Heart left ventricle (tissue), 16 donors: ENCODE data around the gene UST. TPM values are rescaled to one million over a fixed set of nuclear protein-coding genes. Genes with fewer than 3 reads are reported as not detected.

Experiments used
- ATAC-seq, 4 donors: fragments of 200-7000 bp; cut with Tn5 transposase; one replicate each; pipeline ENCODE4 v1.9.1; 2020 to 2022; ENCODE audit warnings: moderate library complexity in 4 of 4, mild to moderate bottlenecking in 3 of 4, moderate number of reproducible peaks in 1 of 4
- DNase-seq, 5 donors: peaks; one replicate each; pipeline ENCODE4 v3.0.0-alpha.2; 2020
- H3K27ac ChIP-seq, 12 donors: fragments of 200-600 bp; sonication (generic) in 4 of 12; one replicate each; pipeline versions ENCODE4 v1.5.0 to v1.8.0; 2016 to 2022; ENCODE audit warnings: mild to moderate bottlenecking in 2 of 12
- H3K27me3 ChIP-seq, 9 donors: fragments of 200-600 bp; sonication (generic) in 2 of 9; one replicate each; pipeline versions ENCODE4 v1.5.1 to v1.8.0; 2016 to 2022; ENCODE audit warnings: mild to moderate bottlenecking in 3 of 9
- H3K36me3 ChIP-seq, 9 donors: fragments of 200-600 bp; sonication (generic) in 2 of 9; one replicate each; pipeline versions ENCODE4 v1.5.0 to v1.8.0; 2018 to 2022; ENCODE audit warnings: mild to moderate bottlenecking in 2 of 9
- H3K4me1 ChIP-seq, 12 donors: fragments of 200-600 bp; sonication (generic) in 4 of 12; one replicate each; pipeline versions ENCODE4 v1.5.0 to v1.8.0; 2016 to 2022; ENCODE audit warnings: mild to moderate bottlenecking in 3 of 12
- H3K4me3 ChIP-seq, 12 donors: fragments of 200-600 bp; sonication (generic) in 4 of 12; one replicate each; pipeline versions ENCODE4 v1.5.0 to v1.8.0; 2017 to 2022; ENCODE audit warnings: mild to moderate bottlenecking in 9 of 12, moderate library complexity in 4 of 12
- H3K9me3 ChIP-seq, 12 donors: fragments of 200-600 bp; sonication (generic) in 4 of 12; one replicate each; pipeline versions ENCODE4 v1.5.0 to v1.8.0; 2016 to 2022; ENCODE audit warnings: mild to moderate bottlenecking in 1 of 12
- CTCF ChIP-seq, 12 donors: fragments of 200-600 bp; sonication (generic) in 4 of 12; IDR thresholded peaks; one replicate each; pipeline versions ENCODE4 v1.5.0 to v1.8.0; 2018 to 2022; ENCODE audit warnings: antibody characterized with exemption in 12 of 12, mild to moderate bottlenecking in 5 of 12
- POLR2A ChIP-seq, 2 donors: fragments of 450-650 bp; IDR thresholded peaks; one replicate each; pipeline ENCODE4 v1.6.1; 2017; ENCODE audit warnings: antibody characterized with exemption in 2 of 2, mild to moderate bottlenecking in 2 of 2, moderate library complexity in 2 of 2
- WGBS, 4 donors: extraction: QIAGEN DNeasy Blood & Tissue Kit in 2 of 4; methylation state at CpG; one replicate each; pipeline versions ENCODE4 v1.1.5 to v1.1.7; 2013 to 2018; 5-methylcytosine and 5-hydroxymethylcytosine counted together
- intact Hi-C, 10 donors: fragments of 100-400 bp; cut with DNase I; formaldehyde crosslinking; loops; one replicate each; pipeline versions ENCODE4 v1.11.1 to v1.14.2; 2022
- polyA plus RNA-seq, 2 donors: library from polyadenylated mRNA; stranded (reverse); fragments of 200-250 nt; gene quantifications; one replicate each; pipeline ENCODE4 v1.2.3, GENCODE V29; 2013
- total RNA-seq, 9 donors: library from RNA; depleted of rRNA in 2 of 9; stranded (reverse); fragments of >200 nt in 2 of 9; fragmentation: NEBNext Ultra II Directional in 3 of 9; extraction: Animal tissue kit (Norgen Biotek cat#: 25700) in 3 of 9; gene quantifications; one replicate each; pipeline versions ENCODE4 v1.1.0 to v1.2.4, GENCODE V29; 2016 to 2023
- donor health status: ischemic (EF 13 %, LVEDD 7.1; RV severe dilation, severe dysfunction).
- donor health status: healthy with polysubstance abuse.
- donor health status: DM: no; HTN: yes; CAD: no.
- donor health status: DM: no; HTN: no; CAD: no.
- donor health status: ischemic (EF 25% LVEDD 6.9; RV normal size, moderate dysfunction).
- donor health status: ischemic (EF 25% LVEDD 5.7; RV mildly dilated, moderate dysfunction).
- donor health status: healthy.
- donor health status: DM: yes; HTN: yes; CAD: no.
- donor health status: ischemic (EF 35%, LVEDD 5.7; RV mildly dilated, moderate dysfunction).
- donor health status: nonischemic (EF 11% LVEDD 7.7; RV severe dilation, severe dysfunction).
- donor health status: DM: yes; HTN: yes; CAD: no.
- donor health status: PGD.
- donor health status: ischemic (EF 29% LVEDD 5.4; RV normal size, mild dysfunction).
- donor health status: nonischemic (EF 23%, LVEDD 6.1; RV moderate dilation, normal function).

UST gene
- total and polyA plus RNA-seq, 11 donors: 1.1 to 5.8 (median 2.7) TPM

GRCh38 chr6:149111556-149112115 is 364.8 kb downstream of the UST start:
- TF ChIP-seq POLR2A (IDR thresholded peaks at IDR 0.05) (no peak), CTCF (IDR thresholded peaks at IDR 0.05) (no peak)
- H3K4me1 ChIP-seq: peaks cover 0 to 21% (median 0%) of the 10 kb centered on the region in 12 donors
- no peaks in the 10 kb centered on the region for H3K27me3 ChIP-seq
- H3K36me3 ChIP-seq: no peaks in the 10 kb centered on the region
- no peak overlapping the region for H3K4me3 ChIP-seq
- ATAC-seq (no peak), DNase-seq (no peak)
- intact Hi-C loops: no loop called here
- H3K27ac ChIP-seq: peak overlapping the region in 1 of 12 donors; percentile 38
- WGBS, 4 donors: 77 to 90% (median 89%) methylated on average over 2 of the region's 2 CpGs
- peaks cover 0 to 7% (median 0%) of the 10 kb centered on the region in 12 donors for H3K9me3 ChIP-seq

- no peaks in the 10 kb centered on the region for H3K36me3 ChIP-seq
- intact Hi-C loops: no loop called here
Measured at GRCh38 chr6:149112976-149113375, 366.1 kb downstream of the UST start.

GRCh38 chr6:149114167-149114566 is 367.3 kb downstream of the UST start:
- no peak overlapping the region for H3K27ac ChIP-seq
- H3K4me1 ChIP-seq: peaks cover 0 to 10% (median 0%) of the 10 kb centered on the region in 12 donors
- ATAC-seq: peak; percentile 56 to 91 (median 76)
- H3K9me3 ChIP-seq: peaks cover 0 to 7% (median 0%) of the 10 kb centered on the region in 12 donors
- peak; percentile 26 to 74 (median 56) for DNase-seq
- H3K4me3 ChIP-seq: no peak overlapping the region
- intact Hi-C loops: no loop called here
- peaks cover 0 to 3% (median 0%) of the 10 kb centered on the region in 9 donors for H3K27me3 ChIP-seq
- H3K36me3 ChIP-seq: no peaks in the 10 kb centered on the region
- 59 to 69% (median 64%) methylated on average over 4 of the region's 4 CpGs for WGBS, 4 donors
- no peak for TF ChIP-seq POLR2A (IDR thresholded peaks at IDR 0.05)
- no peak for TF ChIP-seq CTCF (IDR thresholded peaks at IDR 0.05)

More at GRCh38 chr6:149112976-149113375, 366.1 kb downstream of the UST start:
- ATAC-seq (no peak), DNase-seq (no peak)
- Histone ChIP-seq H3K4me1 (peaks cover 0 to 15% (median 0%) of the 10 kb centered on the region in 12 donors), H3K27me3 (no peaks in the 10 kb centered on the region), H3K4me3 (no peak overlapping the region), H3K9me3 (peaks cover 0 to 7% (median 0%) of the 10 kb centered on the region in 12 donors), H3K27ac (no peak overlapping the region)
- TF ChIP-seq POLR2A (IDR thresholded peaks at IDR 0.05): no peak
- no peak for TF ChIP-seq CTCF (IDR thresholded peaks at IDR 0.05)
- 79 to 89% (median 87%) methylated on average over 2 of the region's 2 CpGs for WGBS, 4 donors

DNA sequence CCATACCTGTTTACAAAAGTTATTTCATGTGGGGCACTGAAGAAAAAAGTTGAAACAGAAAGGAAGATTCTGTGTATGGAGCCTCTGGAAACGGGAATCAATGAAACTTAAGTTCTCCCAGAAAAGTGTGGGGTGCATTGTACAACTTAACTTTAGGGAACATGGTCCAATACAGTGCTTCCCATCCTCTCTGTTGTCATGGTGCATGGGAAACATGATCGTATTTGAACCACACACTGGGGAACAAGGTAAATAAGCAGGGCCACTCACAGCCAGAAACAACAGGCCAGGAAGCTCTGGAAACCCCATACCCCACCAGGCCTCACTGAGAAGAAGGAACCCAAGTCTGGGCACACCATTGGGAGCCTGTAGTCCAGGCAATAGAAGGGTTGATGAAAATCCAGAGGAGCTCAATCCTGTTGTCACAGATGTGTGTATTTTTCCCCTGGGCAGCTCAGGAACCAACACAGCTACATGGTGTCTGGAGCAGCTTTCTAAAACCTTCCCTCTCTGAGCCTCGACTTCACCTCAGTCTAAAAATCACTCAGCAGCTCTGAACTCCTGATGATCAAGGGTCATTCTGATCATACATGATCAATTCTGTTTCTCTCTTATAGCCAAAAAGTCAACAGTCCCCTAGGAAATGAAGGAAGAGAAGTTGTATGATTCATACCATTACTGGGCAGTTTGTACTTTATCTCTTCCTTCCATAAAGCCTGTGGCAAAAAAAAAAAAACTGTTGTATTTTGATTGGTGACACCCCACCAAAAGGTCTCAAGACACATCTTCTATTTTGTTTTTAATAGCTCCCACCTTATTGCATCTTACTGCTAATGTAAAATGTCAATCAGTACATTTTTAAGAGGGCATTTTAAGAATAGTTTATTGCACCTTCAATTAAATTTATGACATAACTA is 372.2 kb downstream of the UST start:
- Histone ChIP-seq H3K27me3 (peaks cover 0 to 6% (median 0%) of the 10 kb centered on the region in 9 donors), H3K36me3 (no peaks in the 10 kb centered on the region), H3K4me3 (no peak overlapping the region), H3K9me3 (no peaks in the 10 kb centered on the region), H3K27ac (no peak overlapping the region), H3K4me1 (no peaks in the 10 kb centered on the region)
- TF ChIP-seq POLR2A (IDR thresholded peaks at IDR 0.05) (no peak), CTCF (IDR thresholded peaks at IDR 0.05) (no peak)
- 79 to 87% (median 84%) methylated on average over 3 of the region's 3 CpGs for WGBS, 4 donors
- ATAC-seq: no peak
- intact Hi-C loops: no loop called here
- DNase-seq: no peak
